Skin of body (tissue), 2 donors: ENCODE measurements around the gene RUFY2. TPM values are rescaled to one million over a fixed set of nuclear protein-coding genes. Genes with fewer than 3 reads are reported as not detected.
A peak's percentile ranks its signal among the peaks of the same experiment; 100 is the strongest.
"Not testable (repeated sequence)": the region's sequence is repeated elsewhere in the genome, so short reads cannot be mapped to it uniquely, and the experiment has no call there.

Experiments
- DNase-seq: peaks from one replicate; lab custom pipeline; 2025; lab: John Stamatoyannopoulos, UW
- total RNA-seq: library from RNA; depleted of rRNA; stranded (reverse); fragments of >200 nt; gene quantifications from one replicate; pipeline ENCODE4 v1.2.3, GENCODE V29; 2014

Gene RUFY2
- total RNA-seq, 1 donor from 2014 or later = 33.3 TPM

DNA sequence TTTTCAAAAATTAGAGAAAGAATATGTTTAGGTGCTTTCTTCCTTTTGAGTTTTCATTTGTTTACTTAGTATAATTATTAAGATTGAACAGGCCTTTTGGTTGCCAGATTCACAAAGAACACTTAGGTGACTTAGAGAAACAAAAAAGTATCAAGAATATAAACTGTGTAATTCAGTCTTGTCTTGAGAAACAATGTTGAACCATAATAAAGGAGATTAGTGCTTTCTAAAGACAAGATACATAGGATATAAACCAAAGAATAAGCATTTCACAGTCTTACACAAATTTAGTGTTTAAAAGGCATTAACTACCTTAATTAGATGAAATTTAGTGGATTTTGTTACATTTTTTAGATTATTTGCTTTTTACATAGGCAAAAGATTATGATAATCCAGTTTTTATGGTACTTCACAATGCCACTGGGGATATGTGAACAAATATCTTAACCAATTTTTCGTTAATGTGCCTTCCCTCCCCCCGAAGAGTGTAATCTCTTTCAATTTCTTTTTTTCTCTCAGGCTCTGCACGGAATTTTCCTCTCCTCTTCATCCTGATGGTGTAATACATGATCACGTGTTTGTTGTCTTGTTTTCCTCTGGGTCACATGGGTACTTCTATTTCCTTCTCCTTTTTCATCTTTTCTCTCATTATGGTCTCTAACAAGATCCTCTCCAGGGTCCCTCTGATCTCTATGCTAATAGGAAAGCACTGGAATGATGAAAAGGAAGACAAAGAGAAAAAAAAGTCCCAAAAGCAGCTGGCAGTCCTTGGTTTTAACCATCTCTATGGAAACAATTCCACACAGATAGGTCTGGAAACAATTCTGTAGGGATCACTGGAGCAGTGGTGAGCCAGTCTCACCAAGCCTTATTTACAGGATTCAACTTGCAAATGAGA is 78.9 kb downstream of the RUFY2 start:
- peak; percentile 68 for DNase-seq

- DNase-seq = not testable (repeated sequence)
Measured at GRCh38 chr10:68324396-68324795, 82.7 kb downstream of the RUFY2 start.

DNA sequence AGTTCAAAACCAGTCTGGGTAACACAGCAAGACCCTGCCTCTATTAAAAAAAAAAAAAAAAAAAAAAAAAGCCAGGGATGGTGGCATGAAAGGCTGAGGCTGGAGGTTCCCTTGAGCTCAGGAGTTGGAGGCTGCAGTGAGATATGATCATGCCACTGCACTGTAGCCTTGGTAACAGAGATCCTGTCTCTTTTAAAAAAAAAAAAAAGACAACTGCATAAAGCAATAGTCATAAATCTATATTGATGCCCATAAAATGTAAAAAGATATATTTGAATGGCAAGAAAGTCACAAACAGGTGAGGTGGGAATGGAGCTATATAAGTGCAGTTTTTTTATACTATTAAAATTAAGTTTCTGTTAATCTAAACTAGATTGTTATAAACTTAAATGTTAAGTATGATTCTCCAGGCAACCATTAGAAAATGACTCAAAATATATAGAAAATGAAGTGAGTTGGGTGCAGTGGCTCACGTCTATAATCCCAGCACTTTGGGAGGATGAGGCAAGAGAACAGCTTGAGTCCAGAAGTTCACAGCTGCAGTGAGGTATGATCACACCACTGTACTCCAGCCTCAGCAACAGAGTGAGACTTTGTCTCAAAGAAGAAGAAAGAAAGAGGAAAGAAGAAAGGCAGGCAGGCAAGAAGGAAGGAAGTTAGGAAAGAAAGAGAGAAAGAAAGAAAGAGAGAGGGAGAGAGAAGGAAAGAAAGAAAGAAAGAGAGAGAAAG is 88.6 kb downstream of the RUFY2 start:
- DNase-seq = no peak

DNA sequence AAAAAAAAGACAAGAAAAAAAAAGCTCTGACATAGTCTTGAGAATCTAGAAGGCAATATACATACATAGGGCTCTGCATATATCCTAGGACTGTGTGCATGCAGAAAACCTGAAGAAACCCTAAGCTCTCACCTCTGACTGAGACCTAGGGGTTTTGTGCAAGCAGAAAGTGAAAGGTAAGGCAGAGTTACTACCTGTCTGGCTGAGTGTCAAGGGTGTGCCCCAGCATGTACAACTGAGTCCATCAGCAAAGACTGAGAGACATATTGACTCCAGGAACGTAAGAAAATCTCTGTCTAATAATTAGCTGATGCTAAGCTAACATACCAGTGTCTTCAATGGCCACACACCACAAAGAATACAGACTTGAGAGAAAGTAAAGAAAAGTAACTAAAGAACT is 91.5 kb downstream of the RUFY2 start:
- DNase-seq = no peak

DNA sequence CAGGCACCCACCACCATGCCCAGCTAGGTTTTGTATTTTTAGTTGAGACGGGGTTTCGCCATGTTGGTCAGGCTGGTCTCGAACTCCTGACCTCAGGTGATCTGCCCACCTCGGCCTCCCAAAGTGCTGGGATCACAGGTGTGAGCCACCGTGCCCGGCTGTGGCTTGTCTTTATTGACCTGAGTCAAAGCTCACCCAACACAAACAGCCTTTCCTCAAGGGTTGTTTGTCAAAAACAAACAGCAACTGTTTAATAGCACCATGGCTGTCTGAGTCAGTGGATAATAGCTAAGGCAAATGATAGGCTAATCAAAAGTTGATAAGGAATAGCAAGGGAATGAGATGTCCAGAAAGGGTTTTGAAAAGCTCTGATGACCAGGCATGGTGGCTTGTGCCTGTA is 92.1 kb downstream of the RUFY2 start:
- DNase-seq = not testable (repeated sequence)

- no peak for DNase-seq
Measured at GRCh38 chr10:68310531-68310930, 96.5 kb downstream of the RUFY2 start.

DNA sequence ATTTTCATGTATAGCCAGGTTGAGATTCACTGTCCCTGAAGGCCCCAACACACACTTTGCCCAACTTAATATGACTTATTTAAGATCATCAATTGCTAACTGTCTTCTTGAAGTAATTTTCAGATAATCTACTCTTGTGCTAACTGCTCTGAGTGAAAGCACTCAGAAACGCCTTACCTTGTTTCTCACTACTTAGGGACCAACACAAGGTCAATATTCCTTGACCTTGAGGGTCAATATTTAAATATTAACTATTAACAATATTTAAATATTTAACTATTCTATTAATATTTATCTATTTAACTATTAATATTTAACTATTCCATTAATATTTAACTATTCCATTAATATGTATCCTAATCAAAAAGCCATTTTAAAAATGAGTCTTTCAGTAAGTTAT is 101.2 kb downstream of the RUFY2 start:
- no peak for DNase-seq

GRCh38 chr10:68303849-68304412 is 103.1 kb downstream of the RUFY2 start:
- no peak for DNase-seq

DNA sequence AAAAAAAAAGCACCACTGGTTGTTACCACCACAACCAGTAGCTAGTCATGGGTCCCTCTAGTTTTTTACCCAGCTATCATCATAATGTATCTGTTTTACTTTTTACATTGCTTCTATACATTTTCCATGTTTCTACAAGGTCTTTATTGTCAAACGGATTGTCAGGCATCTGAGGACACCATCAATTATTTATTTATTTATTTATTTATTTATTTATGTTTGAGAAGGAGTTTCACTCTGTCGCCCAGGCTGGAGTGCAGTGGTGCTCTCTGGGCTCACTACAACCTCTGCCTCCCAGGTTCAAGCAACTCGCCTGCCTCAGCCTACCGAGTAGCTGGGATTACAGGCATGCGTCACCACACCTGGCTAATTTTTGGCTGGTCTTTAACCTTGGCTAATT is 104.2 kb downstream of the RUFY2 start:
- no peak for DNase-seq

DNA sequence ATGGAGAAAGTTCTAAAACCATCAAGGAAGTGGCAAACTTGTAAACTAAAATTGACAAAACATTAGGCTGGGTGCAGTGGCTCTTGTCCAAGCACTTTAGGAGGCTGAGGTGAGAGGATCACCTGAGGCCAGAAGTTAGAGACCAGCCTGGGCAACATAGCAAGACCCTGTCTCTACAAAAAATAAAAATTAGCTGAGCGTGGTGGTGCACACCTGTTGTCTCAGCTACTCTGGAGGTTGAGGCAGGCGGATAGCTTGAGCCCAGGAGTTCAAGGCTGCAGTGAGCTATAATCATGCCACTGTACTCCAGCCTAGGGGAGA is 104.6 kb downstream of the RUFY2 start:
- no peak for DNase-seq

DNA sequence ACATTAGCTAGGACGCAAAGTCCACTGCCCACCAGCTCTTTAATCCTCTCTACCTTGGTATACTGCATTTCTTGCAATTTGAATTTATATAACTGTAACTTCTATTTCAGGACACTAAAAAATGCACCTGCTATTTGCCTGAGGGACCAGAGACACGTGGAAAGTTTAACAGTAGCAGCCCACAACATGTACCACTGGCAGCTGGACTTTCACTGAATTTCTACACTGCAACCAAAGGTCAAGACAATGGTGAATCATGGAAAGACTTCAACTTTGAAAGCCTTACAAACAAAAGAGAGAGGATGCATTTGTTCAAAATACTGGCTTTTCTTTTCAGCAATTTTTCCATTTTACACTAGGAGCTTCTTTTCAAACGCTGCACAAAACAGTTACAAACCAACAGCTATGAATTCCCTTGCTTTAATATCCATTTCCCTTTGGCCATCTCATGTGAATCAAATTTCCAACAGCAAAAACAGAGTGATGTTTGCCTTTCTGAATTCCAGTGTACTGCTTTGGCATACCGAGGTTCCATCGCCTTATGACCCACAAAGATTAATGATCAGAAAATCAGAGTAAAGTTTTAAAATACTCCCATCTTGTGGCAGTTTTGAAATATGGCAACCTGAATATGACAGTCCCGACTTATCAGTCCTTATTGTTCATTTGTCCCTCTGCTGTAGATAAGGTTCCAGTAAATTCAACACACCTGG is 105.1 kb downstream of the RUFY2 start:
- DNase-seq = peak; percentile 26

GRCh38 chr10:68301301-68301700 is 105.8 kb downstream of the RUFY2 start:
- DNase-seq = no peak

- DNase-seq = peak; percentile 13
Measured at GRCh38 chr10:68296843-68297663, 110.0 kb downstream of the RUFY2 start.

Other genes with a start within 250 kb of the RUFY2 start
- not detected for gene ATOH7, start 175.2 kb downstream of the RUFY2 start, total RNA-seq
- gene HNRNPH3, start 75.2 kb downstream of the RUFY2 start, total RNA-seq = 58.8 TPM
- 4.2 TPM for gene PBLD, start 74.3 kb downstream of the RUFY2 start, total RNA-seq
- 8.9 TPM for gene DNA2, start 64.7 kb upstream of the RUFY2 start, total RNA-seq
- gene SLC25A16, start 120.2 kb upstream of the RUFY2 start, total RNA-seq = 20.5 TPM
- 23.6 TPM for gene TET1, start 153.1 kb upstream of the RUFY2 start, total RNA-seq